Fibroblast of peridontal ligament (primary cell): ENCODE data around the gene FIGLA.
"Not testable (repeated sequence)": the region's sequence is repeated elsewhere in the genome, so short reads cannot be mapped to it uniquely, and the experiment has no call there.

ENCODE experiments used
- DNase-seq: peaks from one replicate; pipeline ENCODE4 v3.0.0-alpha.2; 2010; ENCODE audit errors: extremely low read depth

FIGLA gene

GRCh38 chr2:70808983-70809958 is 18.8 kb upstream of the FIGLA start:
- DNase-seq, result no peak

GRCh38 chr2:70807828-70808118 is 17.3 kb upstream of the FIGLA start:
- DNase-seq, result no peak

- no peak for DNase-seq
Measured at GRCh38 chr2:70807102-70807827, 16.8 kb upstream of the FIGLA start.

- DNase-seq, result no peak
Measured at GRCh38 chr2:70806620-70807019, 16.2 kb upstream of the FIGLA start.

GRCh38 chr2:70806013-70806412 is 15.6 kb upstream of the FIGLA start:
- no peak for DNase-seq

- no peak for DNase-seq
Measured at GRCh38 chr2:70801607-70802263, 11.3 kb upstream of the FIGLA start.

- no peak for DNase-seq
Measured at GRCh38 chr2:70799706-70800105, 9.3 kb upstream of the FIGLA start.

GRCh38 chr2:70797996-70798395 is 7.6 kb upstream of the FIGLA start:
- DNase-seq, result not testable (repeated sequence)

GRCh38 chr2:70797506-70797905 is 7.1 kb upstream of the FIGLA start:
- no peak for DNase-seq

- DNase-seq, result no peak
Measured at GRCh38 chr2:70796262-70796661, 5.8 kb upstream of the FIGLA start.

- no peak for DNase-seq
Measured at GRCh38 chr2:70795164-70795995, 4.9 kb upstream of the FIGLA start.

- DNase-seq, result no peak
Measured at GRCh38 chr2:70793450-70793849, 3.0 kb upstream of the FIGLA start.

- peak; percentile 30 for DNase-seq
Measured at GRCh38 chr2:70789304-70790135, 923 bp downstream of the FIGLA start.

GRCh38 chr2:70785137-70785911 is 5.1 kb downstream of the FIGLA start:
- DNase-seq, result peak; percentile 6

- DNase-seq, result no peak
Measured at GRCh38 chr2:70784320-70784719, 6.1 kb downstream of the FIGLA start.

GRCh38 chr2:70779911-70780545 is 10.4 kb downstream of the FIGLA start:
- no peak for DNase-seq

- DNase-seq, result no peak
Measured at GRCh38 chr2:70779491-70779890, 11.0 kb downstream of the FIGLA start.

- DNase-seq, result no peak
Measured at GRCh38 chr2:70778676-70779075, 11.8 kb downstream of the FIGLA start.

GRCh38 chr2:70777450-70777849 is 13.0 kb downstream of the FIGLA start:
- DNase-seq, result no peak
